ENCODE measurements around the gene IREB2.

Gene IREB2

DNA sequence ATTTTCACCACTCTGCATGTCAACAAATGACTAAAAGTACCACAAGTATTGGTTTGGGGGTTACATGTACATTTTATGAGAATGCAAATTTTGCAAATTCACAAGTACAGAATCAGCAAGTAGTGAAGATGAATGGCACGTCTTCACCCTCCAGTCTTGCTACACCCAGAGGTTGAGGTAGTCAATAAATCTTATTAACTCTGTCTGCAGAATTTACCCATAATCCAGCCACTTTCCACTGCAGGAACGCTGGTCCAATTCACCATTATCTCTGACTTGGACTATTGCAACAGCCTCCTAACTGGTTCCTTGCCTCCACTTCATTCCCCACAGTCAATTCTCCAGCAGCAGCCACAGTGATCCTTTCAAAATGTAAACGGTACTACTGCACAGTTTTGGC, 112.8 kb downstream of the IREB2 start:
- DNase-seq (ENCODE audit: low spot score) = no peak

Measured in CD4-positive, alpha-beta T cell treated with Interleukin-6 at 100 ng/mL for 8 hours (primary cell).